ENCODE measurements around the gene DOP1B.

The DOP1B gene

DNA sequence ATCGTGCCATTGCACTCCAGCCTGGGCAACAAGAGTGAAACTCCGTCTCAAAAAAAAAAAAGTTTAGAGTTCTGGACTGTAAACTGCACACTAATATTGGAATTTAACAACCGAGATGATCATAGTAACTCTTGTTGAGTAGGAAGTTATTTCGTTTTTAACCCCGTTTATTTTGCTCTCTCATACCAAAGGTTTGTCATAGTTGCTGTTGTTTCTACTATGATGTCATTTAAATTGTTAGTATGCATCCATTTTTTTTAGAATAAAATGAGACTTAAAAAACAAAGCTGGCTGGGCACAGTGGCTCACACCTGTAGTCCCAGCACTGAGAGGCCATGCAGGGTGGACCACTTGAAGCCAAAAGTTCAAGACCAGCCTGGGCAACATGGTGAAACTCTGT, 49.3 kb downstream of the DOP1B start:
- no peak for DNase-seq
